Measurements from ENCODE around the gene GOLGA6C.
"Not testable (repeated sequence)": the region's sequence is repeated elsewhere in the genome, so short reads cannot be mapped to it uniquely, and the experiment has no call there.

The GOLGA6C gene

DNA sequence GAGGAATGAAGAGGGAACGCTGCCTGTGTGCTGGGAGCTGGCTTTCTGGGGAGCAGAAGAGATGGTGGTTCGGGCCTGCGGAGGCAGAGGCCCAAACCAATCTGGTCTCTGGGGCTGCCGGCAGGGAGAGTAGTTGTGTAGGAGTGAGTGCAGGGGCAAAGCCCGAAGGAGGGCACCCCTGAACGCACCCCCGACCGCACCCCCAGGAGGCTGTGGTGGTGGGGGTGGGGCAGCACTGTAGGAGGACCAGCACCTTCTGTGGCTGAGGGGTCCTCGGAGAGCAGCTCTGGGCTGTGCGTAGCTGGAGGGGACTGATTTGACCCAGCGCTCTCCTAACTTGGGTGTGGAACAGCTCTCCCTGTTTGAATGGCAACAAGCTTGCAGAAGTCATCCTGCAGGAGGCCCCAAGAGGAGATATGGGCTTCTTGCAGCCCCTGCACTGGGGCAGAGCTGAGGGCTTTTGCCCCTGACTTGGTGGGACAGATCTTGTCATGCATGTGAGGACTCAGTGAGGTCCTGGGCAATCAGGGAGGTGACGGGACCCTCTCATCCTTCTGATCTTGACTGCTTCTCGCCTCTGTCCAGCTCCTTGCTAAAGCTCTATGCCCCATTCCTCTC, 30.4 kb upstream of the GOLGA6C start:
- DNase-seq (ENCODE audit: low read depth), result no peak

DNA sequence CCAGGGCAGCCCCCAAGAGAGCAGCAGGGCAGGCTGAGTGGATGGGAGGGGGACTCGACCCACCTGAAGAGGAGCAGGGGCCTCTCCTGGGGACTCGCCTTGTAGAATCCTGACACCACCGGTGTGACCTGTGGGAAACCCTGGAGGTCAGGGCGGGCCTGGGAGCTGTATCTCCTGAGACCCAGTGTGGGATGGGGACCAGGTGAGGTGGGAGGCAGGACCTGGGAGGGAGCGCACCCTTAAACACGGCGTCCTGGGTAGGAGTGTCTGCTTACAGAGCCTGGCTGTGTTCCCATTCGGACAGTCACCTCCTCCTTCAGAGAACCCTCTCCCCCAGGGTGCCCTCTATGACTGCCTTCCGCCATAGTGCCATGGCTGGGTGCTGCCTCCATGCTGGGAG, 29.3 kb upstream of the GOLGA6C start:
- no peak for DNase-seq (ENCODE audit: low read depth)

DNA sequence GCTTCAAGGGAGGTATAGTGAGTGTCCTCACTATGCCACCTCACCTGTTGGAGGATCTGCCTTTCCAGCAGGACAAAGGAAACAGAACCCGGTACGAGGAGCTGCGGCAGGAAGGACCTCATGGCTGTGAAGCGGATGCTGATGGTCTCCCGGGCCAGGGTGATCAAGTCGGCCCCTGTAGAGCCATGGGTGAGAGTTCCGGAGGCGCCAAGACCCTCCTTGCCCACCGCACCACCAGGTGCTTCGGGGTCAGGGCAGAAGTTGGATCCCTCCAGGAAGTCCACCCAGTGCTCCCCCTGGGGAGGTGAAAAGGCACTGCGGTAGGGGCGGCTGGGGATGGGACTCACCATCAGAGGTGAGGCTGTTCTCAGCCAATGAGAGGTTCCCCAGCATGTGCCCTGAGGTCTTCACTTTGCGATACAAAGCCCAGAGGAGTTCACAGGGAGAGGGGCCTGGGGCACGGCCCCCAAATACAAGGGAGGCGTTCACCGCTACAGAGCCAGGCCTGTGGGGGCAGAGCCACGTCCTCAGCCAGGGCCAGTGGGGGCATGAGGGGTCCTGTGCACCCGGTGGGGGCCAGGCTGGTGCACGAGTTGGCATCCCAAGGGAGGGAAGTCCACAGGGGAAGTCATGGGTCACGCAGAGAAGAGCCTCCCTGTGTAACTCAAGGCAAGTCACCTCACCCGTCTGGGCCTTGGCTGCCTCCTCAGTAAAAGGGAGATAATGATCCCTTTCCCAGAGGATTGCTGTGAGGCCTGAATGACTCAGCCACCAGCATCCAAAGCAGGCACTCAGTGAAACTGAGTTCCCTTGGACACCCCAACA, 28.7 kb upstream of the GOLGA6C start:
- DNase-seq (ENCODE audit: low read depth), result no peak

DNA sequence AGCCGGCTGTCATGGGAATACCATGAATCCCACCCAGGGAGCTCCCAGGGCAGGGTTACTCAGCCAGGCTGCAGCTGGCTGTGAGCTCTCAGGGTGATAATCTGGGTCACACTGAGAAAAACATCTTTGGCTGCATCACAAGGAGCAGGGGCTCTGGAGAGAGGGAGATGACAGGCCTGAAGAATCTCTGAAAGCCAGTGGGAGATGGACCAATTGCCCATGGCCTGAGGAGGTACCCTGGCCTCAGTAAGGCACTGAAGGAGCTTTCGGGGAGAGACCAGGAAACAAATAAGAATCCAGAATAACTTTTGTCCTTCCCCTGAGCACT, 28.2 kb upstream of the GOLGA6C start:
- DNase-seq (ENCODE audit: low read depth), result no peak

DNA sequence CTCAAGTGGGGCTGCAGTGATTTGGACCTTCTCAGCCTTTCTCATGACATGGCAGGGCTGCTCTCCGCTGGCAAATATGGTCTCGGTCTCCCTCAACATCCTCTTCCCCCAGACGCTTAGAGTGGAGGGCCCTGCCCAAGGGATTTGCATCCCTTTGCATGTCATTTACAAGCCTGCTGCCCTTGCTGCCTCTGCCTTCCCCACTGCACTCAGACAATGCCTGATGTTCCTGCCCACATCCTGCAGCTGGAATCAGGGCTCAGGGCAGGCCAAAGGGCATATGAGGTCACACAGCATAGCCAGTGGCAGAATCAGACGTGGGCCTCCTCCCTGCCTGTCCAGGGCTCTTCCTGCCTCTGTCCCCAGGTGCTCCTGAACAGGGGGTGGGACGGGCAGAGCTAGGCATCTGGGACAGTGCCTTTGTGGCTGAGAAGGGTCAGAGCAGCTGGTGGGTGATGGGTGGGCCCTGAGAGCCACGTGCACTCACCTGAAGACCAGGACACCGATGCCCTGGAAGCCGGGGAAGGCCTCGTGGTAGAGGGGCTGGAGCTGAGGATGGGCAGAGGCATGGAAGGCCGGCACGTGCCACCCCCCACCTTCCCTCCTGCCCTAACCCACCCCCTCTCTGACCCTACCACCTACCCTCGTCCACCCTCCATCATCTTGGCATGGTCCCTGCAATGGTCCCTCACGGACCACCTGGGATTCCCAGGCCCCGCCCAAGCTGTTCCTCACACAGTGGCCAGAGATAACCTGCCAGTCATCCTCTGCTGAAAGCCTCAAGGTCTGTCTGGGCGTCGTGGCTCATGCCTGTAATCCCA, 27.4 kb upstream of the GOLGA6C start:
- DNase-seq (ENCODE audit: low read depth), result no peak

DNA sequence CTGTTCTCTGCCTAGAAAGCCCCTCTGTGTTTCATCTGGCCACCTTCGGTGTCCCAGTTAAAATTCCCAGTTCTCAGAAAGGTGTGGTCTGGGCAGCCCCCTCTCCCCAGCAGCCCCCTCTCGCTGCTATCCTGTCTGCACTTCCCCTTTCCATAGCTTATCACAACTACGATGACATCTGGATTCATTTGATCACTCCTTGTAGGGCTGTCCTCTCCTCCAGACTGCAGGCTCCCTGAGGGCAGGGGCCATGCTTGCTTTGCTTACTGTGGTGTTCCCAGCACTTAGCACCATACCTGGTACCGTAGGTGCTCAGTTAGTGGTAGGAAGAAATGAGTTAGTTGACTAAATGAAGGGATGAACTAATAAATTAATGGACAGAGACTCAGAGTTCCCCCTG, 26.3 kb upstream of the GOLGA6C start:
- no peak for DNase-seq (ENCODE audit: low read depth)

DNA sequence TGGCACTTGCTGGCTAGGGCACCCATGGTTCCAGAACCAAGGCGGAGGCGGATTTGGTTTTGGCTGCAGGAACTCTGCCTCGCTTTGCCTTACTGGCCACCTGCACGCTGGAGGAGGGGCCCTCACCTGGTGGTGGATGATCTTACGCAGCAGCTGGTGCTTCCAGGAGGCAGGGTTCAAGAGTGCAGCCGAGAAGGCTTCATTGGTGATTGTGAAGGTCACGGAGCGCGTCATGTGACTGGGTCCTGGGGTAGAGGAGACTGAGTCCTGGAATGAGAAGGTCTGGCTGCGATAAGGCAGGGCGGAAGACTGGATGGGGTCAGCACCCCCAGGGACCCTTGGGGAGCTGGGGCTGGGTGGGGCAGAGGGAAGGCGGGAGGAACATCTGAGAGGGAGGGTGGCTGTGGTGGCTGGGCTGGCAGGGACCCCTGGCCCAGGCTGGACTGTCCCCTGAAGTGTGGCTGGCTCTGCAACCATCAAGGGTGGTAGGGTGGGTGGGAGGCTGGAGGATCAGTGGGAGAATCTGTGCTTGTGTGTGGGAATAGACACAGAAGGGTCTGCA, 25.8 kb upstream of the GOLGA6C start:
- DNase-seq (ENCODE audit: low read depth), result no peak

DNA sequence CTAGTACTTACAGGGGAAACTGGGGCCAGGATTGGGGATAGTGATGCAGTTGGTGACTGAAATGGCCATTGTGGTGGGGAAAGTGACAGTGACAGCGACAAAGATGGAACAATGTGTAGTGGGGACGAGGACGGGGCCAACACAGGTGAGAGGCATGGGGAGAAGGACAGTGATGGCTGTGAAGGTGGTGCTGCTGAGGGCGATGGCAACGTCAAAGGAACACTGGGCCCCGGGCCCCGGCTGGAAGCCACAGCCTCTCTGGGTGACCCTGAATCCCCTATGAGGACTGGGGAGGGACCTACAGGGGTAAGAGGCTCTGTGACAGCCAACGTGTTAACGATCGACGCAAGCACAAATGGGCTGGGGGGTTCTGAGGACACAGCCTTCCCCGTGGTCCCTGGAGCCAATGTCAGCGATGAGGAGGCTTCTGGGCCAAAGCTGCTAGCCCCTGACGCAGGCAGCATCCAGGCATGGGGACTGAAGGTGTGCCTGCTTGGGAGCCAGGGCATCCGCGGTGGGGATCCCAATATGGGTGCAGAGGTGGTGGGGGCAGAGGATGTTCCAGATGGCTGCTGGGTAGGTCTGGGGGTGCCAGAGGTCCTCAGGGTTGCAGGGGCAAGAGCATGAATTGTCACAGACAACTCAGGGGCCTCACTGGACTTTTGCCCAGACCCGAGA, 25.2 kb upstream of the GOLGA6C start:
- no peak for DNase-seq (ENCODE audit: low read depth)

DNA sequence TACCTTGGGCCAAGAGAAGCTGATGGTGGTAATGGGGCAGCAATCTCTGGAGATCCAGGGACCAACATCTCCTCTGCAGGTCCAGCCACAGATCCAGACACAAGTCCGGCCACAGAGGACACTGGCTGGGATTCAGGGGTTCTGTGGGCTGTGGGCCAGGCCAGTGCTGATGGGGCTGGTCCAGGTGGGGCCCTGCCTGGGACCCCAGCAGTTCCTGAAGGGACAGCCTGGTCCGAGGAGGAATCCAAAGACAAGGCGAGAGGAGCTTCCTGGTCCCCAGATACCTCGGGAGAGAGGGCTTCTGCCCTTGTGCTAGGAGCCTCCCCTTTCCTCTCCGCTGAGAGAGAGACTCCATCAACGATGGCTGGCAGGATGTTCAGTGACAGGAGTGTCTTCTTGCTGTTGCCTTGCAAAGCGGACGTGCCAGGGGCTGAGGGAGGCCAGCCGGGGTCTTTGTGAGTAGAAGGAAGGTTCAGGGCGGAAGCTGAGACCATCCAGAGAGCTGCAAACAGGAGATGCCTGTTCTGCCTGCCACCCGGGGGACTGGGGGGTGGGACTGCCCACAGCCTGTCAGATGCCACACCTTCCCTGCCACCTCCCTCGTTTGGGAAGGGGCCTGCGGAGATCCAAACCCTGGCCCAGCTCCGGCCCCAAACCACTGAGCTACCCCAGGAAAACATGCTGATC, 24.5 kb upstream of the GOLGA6C start:
- no peak for DNase-seq (ENCODE audit: low read depth)

DNA sequence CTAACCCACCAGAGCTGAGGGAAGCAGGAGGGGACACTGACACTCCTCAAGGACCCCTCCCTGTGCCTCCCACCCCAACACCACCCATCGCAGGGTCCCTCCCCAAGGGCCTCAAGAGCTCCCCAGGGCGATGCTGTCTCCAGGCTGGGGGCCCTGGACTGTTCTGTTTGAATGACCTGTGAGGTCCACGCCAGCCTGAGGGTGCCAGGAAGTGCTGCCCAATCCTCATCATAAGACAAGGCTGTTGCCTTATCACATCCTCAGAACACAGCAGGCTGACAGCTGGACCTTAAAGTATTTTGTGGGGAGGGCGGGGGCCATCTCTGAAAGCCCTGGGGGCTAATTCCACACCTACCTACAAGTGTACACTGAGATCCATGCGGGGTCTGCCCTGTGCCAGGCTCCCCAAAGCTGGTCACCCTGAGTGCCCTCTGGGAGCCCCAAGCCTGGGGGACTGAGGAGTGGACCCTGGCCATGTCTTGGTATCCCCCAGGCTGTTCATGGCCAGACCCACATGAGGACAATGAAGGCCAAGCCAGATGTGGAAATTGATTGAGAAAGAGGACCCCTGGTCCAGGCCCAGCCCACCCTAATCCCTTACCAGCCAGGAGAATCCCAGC, 23.8 kb upstream of the GOLGA6C start:
- DNase-seq (ENCODE audit: low read depth), result no peak

DNA sequence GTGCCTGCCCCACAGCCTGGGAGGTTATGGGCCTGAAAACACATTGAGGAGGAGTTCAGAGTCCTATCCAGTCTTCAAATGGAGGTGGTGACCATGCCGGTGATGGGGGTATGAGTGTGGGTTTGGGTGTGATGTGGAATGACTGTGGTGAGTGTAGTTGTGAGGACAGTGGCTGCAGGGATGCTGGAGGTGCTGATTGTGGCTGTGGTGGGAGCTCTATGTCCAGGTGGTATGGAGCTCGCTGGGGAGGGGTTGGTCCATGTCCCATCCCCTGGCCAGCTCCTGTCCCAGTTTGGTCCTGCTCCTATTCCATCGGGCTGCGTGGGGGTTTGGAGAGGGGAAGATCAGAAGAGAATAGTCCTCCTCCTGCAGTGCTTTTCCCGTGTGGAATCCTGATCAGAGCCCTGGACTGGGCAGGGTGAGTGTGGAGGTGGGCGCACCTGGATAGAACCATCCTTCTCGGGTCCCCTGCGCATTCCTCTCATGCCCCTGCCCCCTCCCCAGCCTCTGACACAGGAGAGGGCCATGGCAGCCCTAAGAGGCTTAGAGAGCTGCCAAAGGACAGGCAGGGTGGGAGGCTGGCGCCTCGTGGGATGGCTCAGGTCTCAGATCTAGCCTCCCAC, 23.0 kb upstream of the GOLGA6C start:
- DNase-seq (ENCODE audit: low read depth), result no peak

DNA sequence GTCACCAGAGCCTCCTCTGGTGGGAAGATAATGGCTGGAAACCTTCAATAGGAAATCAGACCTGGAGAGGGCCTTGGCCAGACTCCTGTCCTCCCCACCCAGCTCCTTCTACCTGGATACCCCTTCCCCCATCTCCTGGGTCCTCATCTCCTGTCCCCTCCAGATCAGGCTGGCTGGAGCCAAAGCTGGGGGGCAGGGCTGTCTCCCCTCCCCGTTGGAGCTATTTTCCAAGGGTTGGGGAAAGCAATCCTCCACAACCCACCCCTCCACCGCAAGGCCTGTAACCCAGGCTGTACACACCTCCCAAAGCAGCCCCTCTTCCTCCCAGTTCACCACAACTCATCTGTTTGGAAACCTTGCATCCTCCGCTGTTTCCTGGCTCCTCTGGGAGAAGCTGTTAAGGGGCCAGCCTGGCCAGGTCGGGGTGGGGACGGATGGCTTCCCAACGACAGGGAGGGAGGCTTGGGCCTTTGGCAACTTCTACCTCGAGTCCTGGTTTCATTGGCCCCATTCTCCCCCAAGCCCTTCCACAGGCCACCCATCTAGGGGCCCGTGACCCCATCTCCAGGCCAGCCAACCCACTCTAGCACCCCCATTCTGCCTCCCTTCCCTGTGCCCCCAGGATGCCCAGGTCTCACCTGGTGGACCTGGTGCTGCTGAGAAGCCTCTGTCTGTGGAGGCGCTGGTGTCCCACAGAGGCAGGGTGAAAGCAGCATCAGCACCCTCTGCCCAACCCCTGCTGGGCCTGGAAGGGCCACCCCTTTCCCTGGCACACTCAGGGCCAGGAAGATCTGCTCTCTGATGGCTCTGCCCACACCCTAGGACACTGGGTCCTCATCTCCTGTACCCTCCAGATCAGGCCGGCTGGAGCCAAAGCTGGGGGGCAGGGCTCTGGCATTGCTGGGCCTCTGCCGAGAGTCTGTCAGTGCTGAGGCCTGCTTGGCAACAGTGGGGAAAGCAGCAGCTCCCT, 22.1 kb upstream of the GOLGA6C start:
- DNase-seq (ENCODE audit: low read depth), result no peak

DNA sequence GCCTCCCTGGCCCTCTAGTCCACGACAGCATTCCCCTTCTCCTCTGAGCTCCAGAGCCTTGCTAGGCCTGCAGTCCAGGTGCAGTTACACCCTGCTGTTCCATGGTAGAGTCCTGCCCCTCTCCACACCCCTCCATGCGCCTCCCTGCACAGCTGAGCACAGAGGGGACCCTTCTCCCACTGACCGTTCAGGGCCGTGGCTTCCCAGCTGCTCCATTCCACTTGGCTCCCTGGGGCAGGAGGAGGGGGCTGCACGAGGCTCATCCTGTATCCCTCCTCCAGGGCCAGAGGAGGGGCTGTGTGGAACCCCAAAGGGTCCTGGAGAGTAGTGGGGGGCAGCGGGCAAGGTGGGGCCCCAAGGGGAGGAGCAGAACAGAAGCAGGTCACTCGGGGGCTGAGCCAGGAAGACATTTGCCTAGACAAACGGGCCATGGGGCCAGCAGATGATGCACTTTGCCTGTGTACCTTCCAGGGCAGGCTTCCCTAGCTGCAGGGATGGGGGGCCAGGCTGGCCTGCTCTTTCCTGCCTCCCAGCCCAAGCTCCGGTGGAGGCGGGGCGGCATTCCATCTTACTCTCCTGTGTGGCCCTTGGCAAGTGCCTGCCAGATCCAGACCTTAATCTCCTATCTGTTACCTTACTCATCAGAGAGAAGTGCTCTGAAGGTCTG, 20.7 kb upstream of the GOLGA6C start:
- no peak for DNase-seq (ENCODE audit: low read depth)

DNA sequence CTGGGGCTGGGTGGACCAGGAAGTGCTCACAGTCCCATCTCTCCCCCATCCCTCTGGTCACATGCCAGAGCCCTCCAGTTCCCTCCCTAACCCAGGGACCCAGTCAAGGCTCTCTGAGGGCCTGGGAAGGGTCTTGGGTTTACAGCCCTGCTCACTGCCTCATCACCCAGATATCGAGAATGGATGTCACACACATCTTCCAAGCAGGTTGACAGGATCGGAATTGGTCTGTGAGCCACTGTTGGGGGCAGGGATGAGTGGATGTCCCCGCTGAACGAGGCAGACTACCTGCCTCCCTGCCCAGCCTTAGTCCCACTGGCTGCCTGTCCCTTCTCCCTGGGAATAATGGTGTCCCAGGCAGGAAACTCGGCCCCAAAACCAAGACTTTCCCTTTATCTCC, 20.0 kb upstream of the GOLGA6C start:
- DNase-seq (ENCODE audit: low read depth), result no peak

DNA sequence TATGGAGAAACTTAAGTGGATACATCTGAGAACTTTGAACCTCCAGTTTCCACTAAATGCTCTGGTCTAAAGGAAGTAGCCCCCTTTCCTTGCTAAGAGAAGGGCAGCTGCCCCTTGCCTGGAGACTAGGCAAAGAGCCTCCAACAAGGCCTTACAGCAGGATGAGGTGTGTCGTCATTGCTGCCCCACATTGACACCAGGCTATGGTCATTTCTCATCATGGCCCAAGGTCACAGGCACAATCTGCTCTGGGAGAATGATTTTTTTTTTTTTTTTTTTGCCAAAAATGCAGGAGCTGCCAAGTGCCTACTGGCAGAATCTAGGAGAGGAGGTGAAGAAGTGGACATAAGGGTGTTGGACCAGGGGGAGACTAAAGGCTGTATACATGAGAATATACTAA, 12.4 kb upstream of the GOLGA6C start:
- not testable (repeated sequence) for DNase-seq (ENCODE audit: low read depth)

DNA sequence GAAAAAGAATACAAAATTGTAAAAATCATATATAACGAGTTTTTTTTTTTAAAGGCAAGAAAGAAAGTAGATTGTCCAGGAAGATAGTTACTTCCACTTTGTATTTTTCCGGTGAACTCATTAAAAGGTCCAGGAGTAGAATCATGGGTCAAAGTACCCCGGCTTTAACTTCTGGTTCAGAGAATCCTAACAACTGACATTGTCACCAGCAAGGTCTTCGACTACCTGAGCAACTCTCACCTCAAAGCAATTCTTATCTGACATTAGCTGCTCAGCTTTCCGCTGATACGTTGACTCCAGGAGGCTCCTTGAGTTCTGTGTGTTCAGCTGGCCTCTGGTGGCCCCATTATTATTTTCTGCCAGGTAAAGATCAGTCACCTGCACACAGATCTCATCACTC, 9.1 kb upstream of the GOLGA6C start:
- not testable (repeated sequence) for DNase-seq (ENCODE audit: low read depth)

DNA sequence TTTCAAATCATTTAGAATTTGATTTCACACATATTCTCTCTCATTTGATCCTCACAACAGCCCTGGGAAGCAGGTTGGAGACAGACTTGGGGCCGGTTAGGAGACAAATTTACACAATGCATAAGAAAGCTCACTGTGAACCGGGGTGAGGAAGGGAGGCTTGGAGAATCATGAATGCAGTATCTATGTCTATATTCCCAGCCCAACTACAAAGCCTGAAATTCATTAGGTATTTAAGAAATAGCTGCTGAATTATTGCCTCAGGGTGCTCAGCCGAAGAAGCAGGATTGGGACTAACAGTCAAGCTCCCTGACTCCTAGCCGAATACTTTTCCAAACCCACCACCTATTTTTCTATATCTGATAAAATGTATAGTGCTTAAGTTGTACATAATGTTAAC, 8.4 kb upstream of the GOLGA6C start:
- no peak for DNase-seq (ENCODE audit: low read depth)

DNA sequence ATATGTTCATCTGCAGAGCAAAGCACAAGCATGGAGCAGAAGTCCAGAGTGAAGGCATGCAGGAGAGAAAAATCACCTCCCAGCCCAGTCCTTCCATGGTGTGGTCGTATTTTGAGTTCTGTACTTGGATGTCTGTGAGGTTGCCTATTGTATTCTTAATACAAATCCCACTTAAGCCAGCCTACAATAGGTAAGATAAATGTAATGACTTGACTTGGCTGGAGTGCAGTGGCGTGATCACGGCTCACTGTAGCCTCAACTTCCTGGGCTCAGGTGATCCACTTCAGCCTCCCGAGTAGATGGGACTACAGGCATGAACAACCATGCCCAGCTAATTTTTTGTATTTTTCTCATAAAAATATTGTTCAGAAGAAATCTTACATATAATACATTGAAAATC, 6.8 kb upstream of the GOLGA6C start:
- DNase-seq (ENCODE audit: low read depth), result not testable (repeated sequence)

DNA sequence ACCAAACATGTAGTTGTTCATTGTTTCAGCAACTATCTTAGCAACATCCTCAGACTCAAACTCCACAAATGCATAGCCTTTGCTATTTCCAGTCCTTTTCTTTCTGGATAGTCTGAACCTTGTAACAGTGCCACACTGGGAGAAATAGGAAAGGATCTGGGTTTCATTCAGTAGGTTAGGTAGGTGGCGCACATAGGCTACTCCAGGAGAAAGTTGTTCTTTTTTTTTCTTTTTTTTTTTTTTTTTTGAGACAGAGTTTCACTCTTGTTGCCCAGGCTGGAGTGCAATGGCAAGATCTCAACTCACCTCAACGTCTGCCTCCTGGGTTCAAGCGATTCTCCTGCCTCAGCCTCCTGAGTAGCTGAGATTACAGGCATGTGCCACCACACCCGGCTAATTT, 5.8 kb upstream of the GOLGA6C start:
- not testable (repeated sequence) for DNase-seq (ENCODE audit: low read depth)
